Type B pancreatic cell (in vitro differentiated cells): ENCODE data around the gene GNMT. TPM values are rescaled to one million over a fixed set of nuclear protein-coding genes. Genes with fewer than 3 reads are reported as not detected.
A peak's percentile ranks its signal among the peaks of the same experiment; 100 is the strongest.

Experiments used
- DNase-seq: peaks from one replicate; pipeline ENCODE4 v3.0.0; 2021; ENCODE audit warnings: mixed read lengths; ENCODE audit not compliant: unreplicated experiment; ENCODE audit errors: extremely low spot score
- H3K27ac Mint-ChIP-seq: 2 replicates; pipeline ENCODE4 v1.8.0; 2021; ENCODE audit warnings: mild to moderate bottlenecking, mixed read lengths
- H3K27me3 Mint-ChIP-seq: 2 replicates; pipeline ENCODE4 v1.8.0; 2021; ENCODE audit warnings: mixed read lengths
- H3K36me3 Mint-ChIP-seq: 2 replicates; pipeline ENCODE4 v1.8.0; 2021; ENCODE audit warnings: mixed read lengths
- H3K4me1 Mint-ChIP-seq: one replicate; pipeline ENCODE4 v1.8.0; 2021; ENCODE audit warnings: mixed read lengths; ENCODE audit not compliant: unreplicated experiment
- H3K4me3 Mint-ChIP-seq: 2 replicates; pipeline ENCODE4 v1.8.0; 2021; ENCODE audit warnings: mild to moderate bottlenecking, mixed read lengths
- H3K9me3 Mint-ChIP-seq: 2 replicates; pipeline ENCODE4 v1.8.0; 2021; ENCODE audit warnings: mixed read lengths
- total RNA-seq: library from RNA; stranded (reverse); gene quantifications from 2 replicates; pipeline ENCODE4 v1.2.1, GENCODE V29; 2021; ENCODE audit warnings: low replicate concordance
- TF ChIP-seq, protein P1 (sequence below): fragments of 200-600 bp; sonication (generic); conservative IDR thresholded peaks from 2 replicates; pipeline ENCODE4 v1.5.0; 2021; ENCODE audit warnings: antibody characterized with exemption, mild to moderate bottlenecking

GNMT gene
- total RNA-seq, 1 donor from 2014 or later: 0.39 TPM

DNA sequence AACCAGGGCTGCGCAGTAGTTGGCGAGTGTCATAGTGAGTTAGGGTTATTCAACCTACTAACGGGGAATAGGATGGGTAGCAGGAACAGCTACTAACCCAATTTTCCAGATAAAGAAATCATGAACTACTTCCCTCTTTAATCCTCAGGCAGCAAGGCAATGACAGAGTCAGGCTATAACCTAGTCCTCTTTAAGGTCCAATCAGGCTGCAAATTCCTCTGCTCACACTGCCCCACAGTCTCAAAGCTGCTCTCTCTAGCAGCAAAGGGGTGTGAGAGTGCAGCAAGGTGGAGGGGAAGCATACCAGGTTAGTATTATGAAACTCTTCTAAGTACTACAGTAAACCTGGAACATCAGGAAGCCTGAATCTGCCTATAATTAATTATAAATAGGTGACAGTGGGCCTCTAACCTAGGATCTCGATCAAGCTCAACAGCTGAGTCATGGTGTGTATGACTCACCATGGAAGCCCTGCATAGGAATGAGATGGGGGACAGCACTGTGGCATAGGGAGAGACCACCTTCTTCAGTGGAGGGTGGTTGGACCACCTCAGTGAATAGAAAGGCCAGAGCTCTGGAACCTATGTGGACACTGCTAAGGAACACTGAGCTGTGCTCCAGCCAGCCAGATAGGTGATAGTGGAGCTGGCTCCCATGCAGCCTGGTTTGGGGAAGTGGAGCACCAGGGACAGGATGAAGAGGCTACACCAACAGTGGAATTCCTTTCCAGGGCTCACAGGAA lies 10.5 kb downstream of the GNMT start:
- no peak for DNase-seq
- Mint-ChIP-seq H3K9me3 (no peaks in the 10 kb centered on the region), H3K36me3 (peaks cover 3% of the 10 kb centered on the region), H3K4me1 (no peaks in the 10 kb centered on the region), H3K4me3 (no peak overlapping the region), H3K27ac (peak overlapping the region; percentile 21), H3K27me3 (no peaks in the 10 kb centered on the region)
- TF ChIP-seq, protein P1, sequence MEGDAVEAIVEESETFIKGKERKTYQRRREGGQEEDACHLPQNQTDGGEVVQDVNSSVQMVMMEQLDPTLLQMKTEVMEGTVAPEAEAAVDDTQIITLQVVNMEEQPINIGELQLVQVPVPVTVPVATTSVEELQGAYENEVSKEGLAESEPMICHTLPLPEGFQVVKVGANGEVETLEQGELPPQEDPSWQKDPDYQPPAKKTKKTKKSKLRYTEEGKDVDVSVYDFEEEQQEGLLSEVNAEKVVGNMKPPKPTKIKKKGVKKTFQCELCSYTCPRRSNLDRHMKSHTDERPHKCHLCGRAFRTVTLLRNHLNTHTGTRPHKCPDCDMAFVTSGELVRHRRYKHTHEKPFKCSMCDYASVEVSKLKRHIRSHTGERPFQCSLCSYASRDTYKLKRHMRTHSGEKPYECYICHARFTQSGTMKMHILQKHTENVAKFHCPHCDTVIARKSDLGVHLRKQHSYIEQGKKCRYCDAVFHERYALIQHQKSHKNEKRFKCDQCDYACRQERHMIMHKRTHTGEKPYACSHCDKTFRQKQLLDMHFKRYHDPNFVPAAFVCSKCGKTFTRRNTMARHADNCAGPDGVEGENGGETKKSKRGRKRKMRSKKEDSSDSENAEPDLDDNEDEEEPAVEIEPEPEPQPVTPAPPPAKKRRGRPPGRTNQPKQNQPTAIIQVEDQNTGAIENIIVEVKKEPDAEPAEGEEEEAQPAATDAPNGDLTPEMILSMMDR: no peak

DNA sequence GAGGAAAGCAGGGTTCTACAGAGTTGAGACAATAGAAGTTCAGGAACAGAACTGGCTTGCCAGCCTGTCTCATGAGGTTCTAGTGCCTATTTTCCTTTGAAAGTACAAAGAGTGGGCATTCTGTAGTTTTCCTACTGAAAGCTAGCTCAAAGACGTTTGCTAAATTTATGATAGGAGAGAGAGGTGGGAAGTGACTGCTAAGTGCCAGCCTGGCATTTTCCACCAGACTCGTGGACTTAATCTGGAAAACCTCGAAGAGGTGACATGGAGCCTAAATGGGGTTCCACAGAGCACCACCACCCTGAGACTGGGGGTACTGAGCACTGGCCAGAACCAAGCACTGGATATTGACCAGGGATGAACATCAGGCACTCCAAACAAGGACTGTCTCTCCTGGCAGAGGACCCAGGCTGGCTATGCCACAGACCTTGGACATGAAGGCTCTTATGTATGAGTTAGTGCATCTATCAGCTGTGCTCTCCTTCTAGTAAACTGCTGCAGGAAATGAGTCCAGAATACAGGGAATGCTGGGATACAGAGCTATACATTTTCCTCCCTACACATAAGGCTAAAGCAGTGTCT lies 11.3 kb downstream of the GNMT start:
- Mint-ChIP-seq H3K9me3 (no peaks in the 10 kb centered on the region), H3K4me3 (no peak overlapping the region), H3K27me3 (no peaks in the 10 kb centered on the region), H3K36me3 (peaks cover 6% of the 10 kb centered on the region), H3K27ac (peak overlapping the region; percentile 21), H3K4me1 (peaks cover 2% of the 10 kb centered on the region)
- TF ChIP-seq, protein P1: no peak
- DNase-seq: no peak

DNA sequence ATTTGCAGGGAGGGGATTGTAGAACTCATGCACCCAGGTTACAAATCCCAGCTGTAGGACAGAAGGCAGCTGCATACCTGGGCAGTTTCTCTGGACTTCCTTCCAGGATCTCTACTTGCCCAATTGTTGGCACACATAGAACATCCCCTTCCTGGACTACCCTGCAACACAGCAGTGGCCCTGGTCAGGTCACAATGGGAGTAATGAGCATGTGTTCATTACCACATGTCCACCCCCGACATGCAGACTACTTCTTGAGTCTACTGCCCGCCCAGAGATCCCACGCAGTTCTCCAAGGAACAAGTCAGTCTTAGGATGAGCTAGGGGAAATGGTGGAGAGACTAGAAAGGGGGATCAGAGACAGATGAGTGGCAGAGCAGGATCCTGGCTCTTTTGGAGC lies 13.4 kb downstream of the GNMT start:
- TF ChIP-seq, protein P1: no peak
- no peak overlapping the region for H3K27ac Mint-ChIP-seq
- H3K4me3 Mint-ChIP-seq: no peak overlapping the region
- H3K27me3 Mint-ChIP-seq: no peaks in the 10 kb centered on the region
- peaks cover 8% of the 10 kb centered on the region for H3K4me1 Mint-ChIP-seq
- no peak for DNase-seq
- no peaks in the 10 kb centered on the region for H3K9me3 Mint-ChIP-seq
- H3K36me3 Mint-ChIP-seq: peaks cover 8% of the 10 kb centered on the region

DNA sequence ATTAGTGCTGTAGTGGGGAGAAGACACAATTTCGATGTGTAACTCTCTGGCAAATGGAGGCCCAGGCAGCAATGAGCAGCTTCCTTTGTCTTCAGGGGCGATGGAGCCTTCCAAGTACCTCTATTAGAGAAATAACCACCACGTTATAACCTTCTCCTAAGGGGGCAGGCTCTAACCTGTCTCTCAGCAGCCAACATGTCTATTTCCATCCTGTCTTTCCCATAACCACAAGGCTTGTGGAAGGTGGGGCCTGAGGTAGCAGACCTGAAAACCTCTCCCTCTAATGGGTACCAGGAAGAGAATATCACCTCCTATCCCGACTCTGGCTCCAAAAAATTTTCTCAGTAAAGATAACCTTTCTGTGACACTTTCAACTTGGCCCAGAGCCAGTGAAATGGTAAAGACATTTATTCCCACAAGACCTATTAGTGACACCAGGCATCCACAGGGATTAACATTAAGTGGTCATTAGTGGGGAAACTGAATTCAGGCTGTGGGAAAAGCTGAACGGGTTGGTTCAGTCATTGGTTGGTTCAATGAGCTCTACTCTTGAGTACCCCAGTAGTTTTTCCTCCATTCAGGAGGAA lies 14.5 kb downstream of the GNMT start:
- Mint-ChIP-seq H3K4me1 (peaks cover 17% of the 10 kb centered on the region), H3K4me3 (no peak overlapping the region), H3K27me3 (no peaks in the 10 kb centered on the region), H3K36me3 (peaks cover 8% of the 10 kb centered on the region), H3K9me3 (no peaks in the 10 kb centered on the region), H3K27ac (no peak overlapping the region)
- TF ChIP-seq, protein P1: no peak
- no peak for DNase-seq

DNA sequence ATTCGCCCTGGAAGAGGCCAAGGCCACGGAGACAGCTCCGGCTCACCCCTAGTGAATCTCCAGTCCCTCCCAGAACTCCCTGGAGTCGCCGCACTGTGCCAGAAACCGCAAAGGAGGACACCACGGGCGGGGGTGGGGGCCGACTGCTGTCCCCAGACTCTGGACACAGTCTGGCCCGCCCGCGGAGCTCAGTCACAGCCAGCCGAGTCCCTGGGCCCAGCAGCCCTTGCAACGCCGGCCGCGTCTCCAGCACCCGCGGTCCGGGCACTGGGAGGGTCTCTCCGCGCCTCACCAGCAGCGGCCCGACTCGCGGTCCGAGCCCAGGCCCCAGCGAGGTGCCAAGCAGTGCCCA lies 17.9 kb downstream of the GNMT start:
- DNase-seq: no peak
- Mint-ChIP-seq H3K27me3 (no peaks in the 10 kb centered on the region), H3K27ac (peak overlapping the region; percentile 77), H3K4me1 (peaks cover 17% of the 10 kb centered on the region), H3K9me3 (no peaks in the 10 kb centered on the region), H3K4me3 (peak overlapping the region; percentile 86), H3K36me3 (peaks cover 4% of the 10 kb centered on the region)
- TF ChIP-seq, protein P1: no peak
